Fibroblast of lung (primary cell): Measurements from ENCODE around the gene CCDC141. TPM values are rescaled to one million over a fixed set of nuclear protein-coding genes. Genes with fewer than 3 reads are reported as not detected.

Experiments
- DNase-seq, 2 donors: peaks; one replicate each; pipeline versions ENCODE4 v3.0.0 to v3.0.0-alpha.2; 2010; ENCODE audit warnings: low read depth in 2 of 2
- H2AFZ ChIP-seq: 2 replicates; pipeline ENCODE4 v1.5.1; 2012; ENCODE audit warnings: low read length, control low read depth, inconsistent platforms
- H3K27ac ChIP-seq: 2 replicates; pipeline ENCODE4 v1.5.1; 2011; ENCODE audit warnings: low read length, control low read depth; ENCODE audit not compliant: insufficient read depth
- H3K27me3 ChIP-seq: 2 replicates; pipeline ENCODE4 v1.5.1; 2011; ENCODE audit warnings: mild to moderate bottlenecking, low read length; ENCODE audit not compliant: control insufficient read depth, insufficient read depth
- H3K36me3 ChIP-seq: 2 replicates; pipeline ENCODE4 v1.5.1; 2011; ENCODE audit warnings: low read length; ENCODE audit not compliant: control insufficient read depth, insufficient read depth
- H3K4me1 ChIP-seq: 2 replicates; pipeline ENCODE4 v1.5.1; 2011; ENCODE audit warnings: low read length; ENCODE audit not compliant: control insufficient read depth, insufficient read depth; ENCODE audit errors: extremely low read depth
- H3K4me2 ChIP-seq: 2 replicates; pipeline ENCODE4 v1.5.1; 2011; ENCODE audit warnings: low read length, control low read depth; ENCODE audit not compliant: insufficient read depth; ENCODE audit errors: extremely low read depth
- H3K4me3 ChIP-seq, 4 experiments: fragments of 200-600 bp in 1 of 4; sonication (generic) in 1 of 4; replicated peaks in 1 of 4; 2 replicates each; pipeline ENCODE4 v1.5.1; 2011 to 2016; ENCODE audit warnings: low read length in 4 of 4, low read depth in 3 of 4, mild to moderate bottlenecking in 3 of 4, control low read depth in 2 of 4, inconsistent platforms in 1 of 4, mixed read lengths in 1 of 4; ENCODE audit not compliant: insufficient read depth in 1 of 4; ENCODE audit errors: control extremely low read depth in 1 of 4
- H3K79me2 ChIP-seq: 2 replicates; pipeline ENCODE4 v1.5.1; 2012; ENCODE audit warnings: mild to moderate bottlenecking, low read length, inconsistent platforms; ENCODE audit not compliant: control insufficient read depth, insufficient read depth
- H3K9ac ChIP-seq: 2 replicates; pipeline ENCODE4 v1.5.1; 2011; ENCODE audit warnings: mild to moderate bottlenecking, low read length, control low read depth; ENCODE audit not compliant: insufficient read depth
- H3K9me3 ChIP-seq: 2 replicates; pipeline ENCODE4 v1.5.1; 2012; ENCODE audit warnings: low read depth, low read length; ENCODE audit not compliant: control insufficient read depth, insufficient read depth
- H4K20me1 ChIP-seq: 2 replicates; pipeline ENCODE4 v1.5.1; 2011; ENCODE audit warnings: low read length; ENCODE audit not compliant: control insufficient read depth, insufficient read depth; ENCODE audit errors: extremely low read depth
- CTCF ChIP-seq, 2 donors: IDR thresholded peaks in 1 of 2; conservative IDR thresholded peaks in 1 of 2; 1 replicate in 1 of 2; 2 replicates in 1 of 2; pipeline ENCODE4 v1.5.1; 2011 to 2012; ENCODE audit warnings: low read length in 2 of 2, control low read depth in 1 of 2, inconsistent platforms in 1 of 2, low read depth in 1 of 2, mild to moderate bottlenecking in 1 of 2
- EZH2 ChIP-seq: IDR thresholded peaks from 2 replicates; pipeline ENCODE4 v1.5.1; 2012; ENCODE audit warnings: low read length, control low read depth, mild to moderate bottlenecking; ENCODE audit errors: missing control alignments
- polyA plus RNA-seq, 2 donors: library from polyadenylated mRNA; depleted of rRNA in 1 of 2; stranded (reverse) in 1 of 2; unstranded in 1 of 2; fragments of >200 nt; gene quantifications; 2 replicates each; pipeline ENCODE4 v1.2.1, GENCODE V29; 2011 to 2012; ENCODE audit warnings: missing spikeins in 1 of 2
- total RNA-seq: library from RNA; depleted of rRNA; stranded (reverse); fragments of >200 nt; gene quantifications from 2 replicates; pipeline ENCODE4 v1.2.1, GENCODE V29; 2014

CCDC141 gene
- total and polyA plus RNA-seq, 2 donors (not counting 1 experiment from before 2014, with no cell fraction given): 0.03 to 0.17 TPM

GRCh38 chr2:179051250-179051649 is 1.3 kb upstream of the CCDC141 start:
- no peak overlapping the region for H2AFZ ChIP-seq
- H3K9me3 ChIP-seq: no peaks in the 10 kb centered on the region
- no peak overlapping the region for H3K4me2 ChIP-seq
- H3K4me1 ChIP-seq: no peaks in the 10 kb centered on the region
- TF ChIP-seq EZH2: no peak
- no peak for TF ChIP-seq CTCF (conservative IDR thresholded peaks at IDR 0.05 in 1 of 2, IDR thresholded peaks at IDR 0.05 in 1 of 2; ENCODE audit: low read depth in 1 of 2, low read length in 2 of 2)
- no peak overlapping the region for H3K4me3 ChIP-seq
- H3K9ac ChIP-seq: no peak overlapping the region
- no peaks in the 10 kb centered on the region for H4K20me1 ChIP-seq
- no peaks in the 10 kb centered on the region for H3K36me3 ChIP-seq
- H3K79me2 ChIP-seq: no peaks in the 10 kb centered on the region
- H3K27ac ChIP-seq: no peak overlapping the region
- no peaks in the 10 kb centered on the region for H3K27me3 ChIP-seq
- DNase-seq: peak in 1 of 2 donors; percentile 11

- Histone ChIP-seq H3K4me2 (no peak overlapping the region), H3K4me3 (no peak overlapping the region), H3K27me3 (no peaks in the 10 kb centered on the region), H3K9ac (no peak overlapping the region), H2AFZ (no peak overlapping the region), H3K27ac (no peak overlapping the region), H3K79me2 (no peaks in the 10 kb centered on the region), H3K9me3 (no peaks in the 10 kb centered on the region), H3K4me1 (no peaks in the 10 kb centered on the region), H3K36me3 (no peaks in the 10 kb centered on the region), H4K20me1 (no peaks in the 10 kb centered on the region)
- no peak for TF ChIP-seq EZH2
- no peak for TF ChIP-seq CTCF (conservative IDR thresholded peaks at IDR 0.05 in 1 of 2, IDR thresholded peaks at IDR 0.05 in 1 of 2; ENCODE audit: low read depth in 1 of 2, low read length in 2 of 2)
- DNase-seq: peak in 1 of 2 donors; percentile 37
These were observed 818 bp upstream of the CCDC141 start for GRCh38 chr2:179050755-179051154.

- Histone ChIP-seq H3K4me3 (no peak overlapping the region), H3K27ac (no peak overlapping the region), H3K4me2 (no peak overlapping the region), H3K9me3 (no peaks in the 10 kb centered on the region), H4K20me1 (no peaks in the 10 kb centered on the region), H3K4me1 (no peaks in the 10 kb centered on the region), H3K27me3 (no peaks in the 10 kb centered on the region), H3K9ac (no peak overlapping the region), H2AFZ (no peak overlapping the region), H3K79me2 (no peaks in the 10 kb centered on the region), H3K36me3 (no peaks in the 10 kb centered on the region)
- no peak for DNase-seq
- no peak for TF ChIP-seq EZH2
These were observed 763 bp downstream of the CCDC141 start for GRCh38 chr2:179049203-179049545.
